HG02610 (cell line): Measurements from ENCODE around the gene LRGUK.
"Not testable (repeated sequence)": the region's sequence is repeated elsewhere in the genome, so short reads cannot be mapped to it uniquely, and the experiment has no call there.

Experiments used
- ATAC-seq: cut with Tn5 transposase; IDR thresholded peaks from one replicate; pipeline ENCODE4 v1.9.1; 2021; ENCODE audit warnings: mild to moderate bottlenecking, moderate library complexity; ENCODE audit not compliant: unreplicated experiment

Gene LRGUK

GRCh38 chr7:134186027-134186426 is 58.9 kb downstream of the LRGUK start:
- no peak for ATAC-seq

- no peak for ATAC-seq
Measured at GRCh38 chr7:134186801-134187200, 59.7 kb downstream of the LRGUK start.

- no peak for ATAC-seq
Measured at GRCh38 chr7:134187893-134188292, 60.8 kb downstream of the LRGUK start.

- ATAC-seq: no peak
Measured at GRCh38 chr7:134188311-134188710, 61.2 kb downstream of the LRGUK start.

GRCh38 chr7:134189559-134189958 is 62.4 kb downstream of the LRGUK start:
- no peak for ATAC-seq

GRCh38 chr7:134191876-134192275 is 64.7 kb downstream of the LRGUK start:
- no peak for ATAC-seq

- ATAC-seq: no peak
Measured at GRCh38 chr7:134193240-134193639, 66.1 kb downstream of the LRGUK start.

- no peak for ATAC-seq
Measured at GRCh38 chr7:134195252-134195651, 68.1 kb downstream of the LRGUK start.

DNA sequence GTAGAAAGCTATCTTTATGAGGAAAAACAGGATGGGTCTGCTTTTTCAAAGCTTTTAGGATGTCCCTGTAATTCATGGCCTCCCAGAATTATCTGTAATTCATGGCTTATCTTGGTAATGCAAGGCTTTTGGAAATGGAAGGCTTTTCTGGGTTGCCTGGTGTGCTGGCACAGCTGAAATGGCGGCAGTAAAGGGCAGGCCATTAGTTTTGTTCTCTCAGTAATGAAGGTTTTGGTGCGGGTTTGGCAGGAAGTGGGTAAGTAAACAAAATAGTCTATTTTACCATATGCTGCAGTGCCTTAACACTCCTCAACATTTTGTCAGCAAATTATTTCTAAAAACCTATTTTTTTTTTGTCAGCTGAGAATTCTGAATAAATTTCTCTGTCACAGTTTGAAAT is 69.3 kb downstream of the LRGUK start:
- ATAC-seq: no peak

DNA sequence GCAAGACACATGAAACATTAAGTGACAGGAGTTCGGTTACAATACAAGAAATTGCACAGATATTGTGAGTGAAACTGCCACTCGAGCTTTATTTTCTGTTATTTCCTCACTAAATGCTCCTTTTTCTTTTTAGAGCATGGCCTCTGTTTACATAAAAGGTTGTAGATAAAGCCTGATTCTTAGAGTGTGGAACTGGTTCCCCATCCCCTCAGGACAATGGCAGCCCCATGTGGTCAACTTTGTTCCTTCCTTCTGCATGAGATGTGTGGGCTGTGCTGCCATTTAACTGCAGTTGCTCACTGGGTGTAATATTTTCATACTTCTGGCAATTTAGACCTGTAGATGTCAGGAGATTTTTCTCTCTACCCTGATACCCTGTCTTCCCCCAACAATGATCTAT is 70.2 kb downstream of the LRGUK start:
- ATAC-seq: no peak

DNA sequence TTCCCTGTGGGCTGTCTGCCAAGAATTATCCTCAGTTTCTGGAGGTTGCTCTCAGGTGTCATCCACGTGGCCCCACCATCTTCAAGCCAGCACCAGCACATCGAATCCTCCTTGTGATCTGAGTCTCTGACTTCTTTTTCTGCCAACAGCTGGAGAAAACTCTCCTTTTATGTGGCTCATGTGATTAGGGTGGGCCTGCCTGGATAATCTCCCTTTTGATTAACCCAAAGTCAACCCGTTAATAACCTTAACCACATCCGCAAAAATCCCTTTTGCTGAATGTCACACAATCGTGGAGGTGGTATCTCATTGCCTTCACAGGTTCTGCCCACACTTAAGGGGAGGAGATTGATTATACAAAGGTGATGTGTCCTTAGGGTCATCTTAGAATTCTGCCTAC is 73.8 kb downstream of the LRGUK start:
- no peak for ATAC-seq

DNA sequence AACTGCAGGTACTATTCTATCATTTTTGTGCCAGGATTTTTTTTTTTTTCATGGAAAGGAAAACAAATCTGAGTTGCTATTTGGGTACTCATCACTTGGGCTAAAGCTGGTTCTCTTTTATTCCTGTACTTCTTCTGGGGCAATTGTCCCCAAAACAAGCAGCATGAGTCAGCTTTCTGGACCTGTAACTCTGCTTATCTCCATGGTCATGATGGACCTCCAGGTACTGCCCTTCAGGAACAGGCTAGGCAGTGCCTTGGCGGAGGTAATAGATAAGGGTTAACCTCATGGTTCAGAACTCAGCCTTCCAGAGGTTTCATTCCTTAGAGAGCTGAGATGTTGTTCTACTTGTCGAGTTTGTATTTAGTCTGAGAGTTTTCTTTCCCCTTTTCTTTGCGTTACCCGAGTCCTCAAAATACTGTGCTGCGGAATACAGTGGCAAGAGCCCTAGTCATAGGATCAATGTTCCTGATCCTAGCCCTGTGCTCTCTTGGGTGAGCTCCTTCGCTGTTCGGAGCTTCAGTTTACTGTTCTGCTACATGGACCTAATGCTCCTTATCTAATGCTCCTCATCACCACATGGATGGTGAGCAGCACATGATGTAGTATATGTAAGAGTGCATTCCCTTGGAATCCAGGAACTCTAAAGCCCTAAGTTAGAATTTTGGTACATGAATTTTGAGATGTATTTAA is 74.6 kb downstream of the LRGUK start:
- ATAC-seq: no peak

GRCh38 chr7:134203186-134203889 is 76.2 kb downstream of the LRGUK start:
- no peak for ATAC-seq

DNA sequence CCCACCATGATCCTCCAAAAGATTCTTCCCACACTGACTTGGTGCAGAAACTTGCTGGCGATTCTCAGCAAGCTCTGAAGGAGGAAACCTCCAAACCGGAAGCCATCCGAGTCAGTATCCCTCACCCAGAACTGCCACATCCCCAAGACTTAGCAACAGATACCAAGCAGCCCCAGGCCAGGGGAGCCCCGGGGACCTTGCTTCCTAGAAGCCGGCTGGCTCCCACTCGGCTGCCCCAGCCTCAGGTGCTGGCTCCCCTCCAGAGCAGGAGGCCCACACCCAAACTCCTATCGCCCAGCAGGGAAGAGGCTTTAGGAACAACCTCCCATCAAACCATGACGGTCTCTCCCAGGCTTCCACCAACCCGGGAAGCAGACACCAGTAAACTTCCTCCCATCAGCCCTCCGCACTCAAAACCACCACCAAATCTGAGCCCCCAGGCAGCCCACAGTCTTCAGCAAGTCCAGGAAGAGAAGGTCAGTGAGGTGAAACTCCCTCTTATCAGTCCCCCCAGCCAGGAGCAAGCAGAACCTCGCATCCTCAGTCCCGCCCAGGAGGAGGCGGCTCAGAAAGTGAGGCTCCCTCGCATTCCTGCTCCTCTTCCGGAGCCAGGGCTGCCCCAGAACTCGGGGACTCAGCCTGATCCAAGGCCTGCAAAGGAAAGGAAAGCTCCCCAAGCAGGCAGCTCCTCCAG is 82.3 kb downstream of the LRGUK start:
- ATAC-seq: no peak

DNA sequence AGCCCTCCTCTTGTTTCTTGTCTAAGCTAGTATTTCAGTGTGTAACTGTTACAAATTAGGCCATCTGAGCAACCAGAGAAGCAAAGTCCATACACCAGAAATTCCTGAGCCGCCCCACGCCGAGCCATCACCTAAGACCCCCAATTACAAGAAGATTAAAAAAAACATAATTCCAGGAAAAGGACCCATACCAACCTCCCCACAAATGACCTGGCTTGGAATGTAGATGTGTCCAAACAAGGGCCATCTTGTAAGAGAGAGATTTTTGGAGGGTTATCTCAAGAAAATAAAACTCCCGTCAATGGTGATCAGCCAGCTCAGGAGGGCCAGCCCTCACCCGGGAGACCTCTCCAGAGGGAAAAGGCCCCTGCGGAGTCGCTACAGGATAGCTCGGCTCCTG is 83.1 kb downstream of the LRGUK start:
- ATAC-seq: no peak

GRCh38 chr7:134210976-134211663 is 84.0 kb downstream of the LRGUK start:
- no peak for ATAC-seq

DNA sequence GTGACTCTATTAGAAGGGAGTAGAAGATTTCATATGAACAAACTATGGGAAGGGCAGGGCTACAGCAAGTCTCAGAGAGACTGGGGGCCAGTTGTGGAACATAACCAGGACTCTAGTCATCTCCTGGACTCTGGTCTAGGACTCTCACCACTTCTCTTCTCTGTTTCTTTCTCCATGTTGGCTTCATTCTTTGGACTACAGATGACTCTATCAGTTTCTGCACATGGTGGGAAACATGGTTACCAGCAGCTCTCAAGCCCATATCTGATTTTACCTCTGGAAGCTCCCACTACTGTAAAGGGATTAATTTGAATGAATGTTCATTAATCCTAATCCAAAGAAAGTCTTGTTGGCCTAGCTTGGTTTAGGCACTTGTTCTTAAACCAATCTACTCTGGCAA is 84.7 kb downstream of the LRGUK start:
- no peak for ATAC-seq

GRCh38 chr7:134212576-134213546 is 85.7 kb downstream of the LRGUK start:
- no peak for ATAC-seq

GRCh38 chr7:134220236-134220635 is 93.1 kb downstream of the LRGUK start:
- no peak for ATAC-seq

- ATAC-seq: not testable (repeated sequence)
Measured at GRCh38 chr7:134231296-134231695, 104.2 kb downstream of the LRGUK start.
